Measurements from ENCODE around the gene RAB34.

DNA sequence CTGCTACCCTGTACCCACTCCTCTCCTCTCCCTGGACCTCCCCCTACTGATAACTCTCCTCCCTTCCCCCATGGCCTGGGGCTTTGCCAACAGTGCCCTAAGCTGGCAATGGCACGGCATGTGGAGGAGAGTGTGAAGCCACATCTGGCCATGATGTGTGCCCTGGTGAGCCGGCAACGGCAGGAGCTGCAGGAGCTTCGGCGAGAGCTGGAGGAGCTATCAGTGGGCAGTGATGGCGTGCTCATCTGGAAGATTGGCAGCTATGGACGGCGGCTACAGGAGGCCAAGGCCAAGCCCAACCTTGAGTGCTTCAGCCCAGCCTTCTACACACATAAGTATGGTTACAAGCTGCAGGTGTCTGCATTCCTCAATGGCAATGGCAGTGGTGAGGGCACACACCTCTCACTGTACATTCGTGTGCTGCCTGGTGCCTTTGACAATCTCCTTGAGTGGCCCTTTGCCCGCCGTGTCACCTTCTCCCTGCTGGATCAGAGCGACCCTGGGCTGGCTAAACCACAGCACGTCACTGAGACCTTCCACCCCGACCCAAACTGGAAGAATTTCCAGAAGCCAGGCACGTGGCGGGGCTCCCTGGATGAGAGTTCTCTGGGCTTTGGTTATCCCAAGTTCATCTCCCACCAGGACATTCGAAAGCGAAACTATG, 31.3 kb upstream of the RAB34 start:
- TF ChIP-seq, protein P1, sequence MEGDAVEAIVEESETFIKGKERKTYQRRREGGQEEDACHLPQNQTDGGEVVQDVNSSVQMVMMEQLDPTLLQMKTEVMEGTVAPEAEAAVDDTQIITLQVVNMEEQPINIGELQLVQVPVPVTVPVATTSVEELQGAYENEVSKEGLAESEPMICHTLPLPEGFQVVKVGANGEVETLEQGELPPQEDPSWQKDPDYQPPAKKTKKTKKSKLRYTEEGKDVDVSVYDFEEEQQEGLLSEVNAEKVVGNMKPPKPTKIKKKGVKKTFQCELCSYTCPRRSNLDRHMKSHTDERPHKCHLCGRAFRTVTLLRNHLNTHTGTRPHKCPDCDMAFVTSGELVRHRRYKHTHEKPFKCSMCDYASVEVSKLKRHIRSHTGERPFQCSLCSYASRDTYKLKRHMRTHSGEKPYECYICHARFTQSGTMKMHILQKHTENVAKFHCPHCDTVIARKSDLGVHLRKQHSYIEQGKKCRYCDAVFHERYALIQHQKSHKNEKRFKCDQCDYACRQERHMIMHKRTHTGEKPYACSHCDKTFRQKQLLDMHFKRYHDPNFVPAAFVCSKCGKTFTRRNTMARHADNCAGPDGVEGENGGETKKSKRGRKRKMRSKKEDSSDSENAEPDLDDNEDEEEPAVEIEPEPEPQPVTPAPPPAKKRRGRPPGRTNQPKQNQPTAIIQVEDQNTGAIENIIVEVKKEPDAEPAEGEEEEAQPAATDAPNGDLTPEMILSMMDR (IDR thresholded peaks at IDR 0.05; ENCODE audit: poor library complexity) = no peak
- TF ChIP-seq EZH2 (IDR thresholded peaks at IDR 0.05; ENCODE audit: borderline replicate concordance) = no peak
- TF ChIP-seq EZH2phosphoT487 (IDR thresholded peaks at IDR 0.05; ENCODE audit: low read depth, severe bottlenecking, unreplicated experiment) = no peak
